HG03139 (cell line): ENCODE data around the gene ZMYND8.
"Not testable (repeated sequence)": the region's sequence is repeated elsewhere in the genome, so short reads cannot be mapped to it uniquely, and the experiment has no call there.

Source experiments
- ATAC-seq: cut with Tn5 transposase; IDR thresholded peaks from one replicate; pipeline ENCODE4 v1.9.1; 2021; ENCODE audit not compliant: unreplicated experiment

ZMYND8 gene

DNA sequence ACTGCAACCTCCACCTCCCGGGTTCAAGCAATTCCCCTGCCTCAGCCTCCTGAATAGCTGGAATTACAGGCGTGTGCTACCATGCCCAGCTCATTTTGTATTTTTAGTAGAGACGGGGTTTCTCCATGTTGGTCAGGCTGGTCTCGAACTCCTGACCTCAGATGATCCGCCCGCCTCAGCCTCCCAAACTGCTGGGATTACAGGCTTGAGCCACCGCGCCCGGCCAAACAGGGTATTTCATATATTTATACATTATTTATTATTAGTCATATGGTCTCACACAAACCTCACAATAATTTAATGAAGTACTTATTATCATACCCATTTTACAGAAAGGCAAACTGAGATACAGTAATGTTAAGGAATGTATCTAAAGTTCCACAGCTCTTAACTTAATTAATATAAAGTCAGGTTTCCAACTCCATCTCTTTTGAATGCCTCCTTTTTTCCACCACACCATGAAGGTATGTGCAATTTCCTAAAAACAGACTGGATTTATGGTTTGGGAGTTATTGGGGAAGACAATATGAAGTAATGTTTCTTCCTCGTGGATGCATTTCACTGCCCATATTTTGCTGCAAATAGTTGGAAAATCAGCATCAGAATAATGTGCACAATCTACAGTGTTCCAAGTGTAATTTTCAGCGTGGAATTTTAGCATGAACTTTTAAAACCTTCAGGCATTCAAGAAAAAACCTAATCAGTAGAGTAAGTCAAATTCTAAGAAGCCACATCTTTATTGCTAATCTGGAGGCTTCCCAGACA, 65.7 kb downstream of the ZMYND8 start:
- no peak for ATAC-seq

DNA sequence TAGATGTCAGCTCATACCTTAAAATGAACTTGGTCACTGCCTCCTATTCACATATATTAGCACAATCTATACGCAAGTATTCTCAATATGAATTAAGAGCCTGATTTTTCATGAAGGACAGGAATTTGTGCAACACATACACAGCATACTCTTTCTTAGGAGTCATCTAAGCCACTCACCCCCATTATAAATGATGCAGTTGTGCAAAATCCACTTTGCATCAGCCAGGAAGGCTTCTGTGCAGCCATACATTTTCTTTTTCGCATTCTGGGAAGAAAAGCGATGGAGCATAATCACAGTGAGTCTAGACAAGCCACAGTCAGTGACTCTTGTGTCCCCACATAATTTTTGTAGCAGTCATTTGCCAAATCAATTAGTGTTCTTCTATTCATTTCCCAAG, 66.5 kb downstream of the ZMYND8 start:
- no peak for ATAC-seq

DNA sequence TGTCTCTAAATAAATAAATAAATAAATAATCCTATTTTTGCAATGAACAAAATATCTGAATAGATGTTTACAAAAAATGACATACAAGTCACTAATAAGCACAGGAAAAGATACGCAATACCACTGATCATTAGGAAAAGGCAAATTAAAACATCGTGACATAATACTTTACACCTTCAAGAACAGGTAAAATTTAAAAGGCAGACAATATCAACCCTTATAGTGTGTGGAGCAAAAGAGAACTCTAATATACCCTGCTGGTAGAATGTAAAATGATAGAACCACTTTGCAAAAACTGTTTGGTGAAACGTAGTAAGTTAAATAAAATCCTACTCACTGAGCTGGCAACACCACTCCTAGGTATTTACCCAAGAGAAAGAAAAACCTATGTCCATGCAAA, 67.4 kb downstream of the ZMYND8 start:
- no peak for ATAC-seq

DNA sequence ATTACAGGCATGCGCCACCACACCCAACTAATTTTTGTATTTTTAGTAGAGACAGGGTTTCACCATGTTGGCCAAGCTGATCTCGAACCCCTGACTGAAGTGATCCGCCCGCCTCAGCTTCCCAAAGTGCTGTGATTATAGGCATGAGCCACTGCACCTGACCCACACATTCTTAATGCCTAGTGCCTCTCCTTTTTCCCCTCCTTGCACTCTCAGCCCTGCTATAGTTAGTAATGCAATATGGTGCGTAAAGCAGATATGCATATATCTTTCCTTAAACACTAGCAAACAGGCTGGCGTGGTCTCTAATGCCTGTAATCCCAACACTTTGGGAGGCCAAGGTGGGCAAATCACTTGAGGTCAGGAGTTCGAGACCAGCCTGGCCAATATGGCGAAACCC, 68.0 kb downstream of the ZMYND8 start:
- not testable (repeated sequence) for ATAC-seq

DNA sequence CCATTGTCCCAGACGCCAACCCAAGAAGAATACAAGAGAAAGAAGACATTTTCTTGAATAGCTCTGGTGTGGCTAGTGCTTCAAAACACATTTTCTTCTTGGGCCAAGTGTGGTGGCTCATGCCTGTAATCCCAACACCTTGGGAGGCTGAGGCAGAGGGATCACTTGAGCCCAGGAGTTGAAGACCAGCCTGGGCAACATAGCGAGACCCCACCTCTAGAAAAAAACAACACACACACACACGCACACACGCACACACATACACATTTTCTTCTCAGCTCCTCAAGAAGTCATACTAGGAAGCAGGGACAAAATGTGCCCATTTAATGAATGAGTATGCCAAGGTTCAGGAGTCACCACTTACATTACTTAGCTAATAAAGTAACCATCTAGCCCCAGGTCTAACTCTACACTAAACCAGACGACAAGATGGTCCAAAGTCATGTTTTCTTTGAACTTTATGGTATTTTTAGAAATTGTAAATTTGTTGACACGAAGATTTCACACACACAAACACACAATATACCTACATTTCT, 68.8 kb downstream of the ZMYND8 start:
- ATAC-seq = no peak

DNA sequence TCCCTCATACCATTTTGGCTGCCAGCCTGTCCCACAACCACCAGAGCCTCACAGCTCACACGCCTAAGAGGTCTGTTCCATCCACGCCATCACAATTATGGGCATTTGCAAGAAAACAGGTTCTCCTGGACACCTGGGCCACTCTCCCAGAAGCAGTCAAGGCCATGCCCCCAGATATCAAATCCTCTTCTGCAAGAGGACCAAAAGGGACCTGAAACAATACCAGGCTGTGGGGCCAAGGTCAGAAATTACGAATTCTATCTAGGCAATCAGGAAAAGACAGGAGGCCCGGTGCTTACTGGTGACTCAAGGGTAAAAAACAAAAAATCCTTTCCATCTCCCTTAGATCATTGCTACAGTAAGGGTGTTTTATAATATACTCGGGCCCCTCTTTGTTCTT, 69.8 kb downstream of the ZMYND8 start:
- ATAC-seq = no peak

DNA sequence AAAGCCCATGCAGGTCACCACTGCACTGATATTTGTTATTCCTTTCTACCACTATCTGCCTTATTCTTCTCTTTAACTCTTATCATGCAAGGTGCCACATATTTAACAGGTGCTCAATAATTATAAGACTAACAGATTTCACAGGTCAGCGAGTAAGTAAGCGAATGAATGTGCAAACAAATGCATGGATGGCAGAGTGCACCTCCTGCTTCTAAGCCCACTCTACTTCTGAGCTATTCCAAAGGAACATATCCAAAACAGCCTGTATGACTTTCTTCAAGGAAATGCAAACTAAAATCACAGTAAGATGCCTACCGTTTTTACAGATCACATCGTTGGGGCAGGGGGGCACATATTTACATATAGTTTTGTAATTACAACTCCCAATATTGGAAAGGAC, 71.3 kb downstream of the ZMYND8 start:
- ATAC-seq = no peak

DNA sequence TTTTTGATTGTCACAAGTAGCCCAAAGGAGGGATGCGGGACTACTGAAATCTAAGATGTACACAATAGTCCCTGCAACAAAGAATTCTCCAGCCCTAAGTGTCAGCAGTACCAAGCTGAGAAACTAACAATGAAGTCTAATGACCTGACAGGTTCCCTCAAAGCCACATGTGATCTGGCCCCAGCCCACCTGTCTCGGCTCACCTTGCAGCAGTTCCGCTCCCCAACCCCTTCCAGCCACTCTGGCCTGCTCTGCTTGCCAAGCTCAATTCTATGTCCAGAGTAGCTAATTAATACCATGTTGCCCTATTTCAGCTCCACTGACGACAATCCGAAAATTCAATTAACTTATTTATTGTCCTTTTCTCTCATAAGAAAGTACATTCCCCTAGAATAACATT, 72.1 kb downstream of the ZMYND8 start:
- no peak for ATAC-seq

DNA sequence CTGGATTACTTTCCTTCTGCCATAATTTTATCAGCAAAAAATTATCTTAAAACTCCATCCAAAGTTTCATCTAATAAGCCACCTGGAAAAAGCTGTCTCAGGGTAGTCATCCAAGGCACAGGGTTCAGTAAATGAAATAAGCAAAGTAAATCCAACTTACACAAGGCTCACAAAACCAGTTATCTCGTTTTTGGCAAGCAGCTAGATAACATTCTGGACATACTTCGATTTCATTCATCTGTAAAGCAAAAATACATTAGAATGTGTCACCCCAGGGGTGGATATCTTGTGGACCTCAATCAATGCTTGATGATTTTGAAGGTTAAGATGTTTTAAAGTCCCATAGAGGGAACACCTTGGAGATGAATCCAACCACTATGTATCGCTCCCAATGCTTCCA, 73.1 kb downstream of the ZMYND8 start:
- ATAC-seq = no peak

DNA sequence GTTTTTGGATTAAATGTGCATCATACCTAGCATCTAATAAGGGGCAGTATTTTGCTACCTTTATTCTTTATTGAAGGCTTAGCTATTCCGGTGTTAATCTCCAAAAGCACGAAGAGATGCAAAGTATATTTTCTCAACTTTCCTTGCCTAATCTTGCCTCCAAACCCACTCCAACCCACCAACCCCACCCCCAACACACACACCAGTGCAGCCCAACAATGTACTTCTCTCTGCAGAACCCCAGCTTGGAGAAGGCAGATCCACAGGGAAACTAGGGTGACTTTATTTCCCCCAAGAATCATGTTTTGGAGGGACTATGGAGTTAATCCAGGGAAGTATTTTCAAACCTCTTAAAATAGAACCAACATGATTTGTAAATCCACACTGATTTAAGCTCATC, 73.6 kb downstream of the ZMYND8 start:
- ATAC-seq = no peak

DNA sequence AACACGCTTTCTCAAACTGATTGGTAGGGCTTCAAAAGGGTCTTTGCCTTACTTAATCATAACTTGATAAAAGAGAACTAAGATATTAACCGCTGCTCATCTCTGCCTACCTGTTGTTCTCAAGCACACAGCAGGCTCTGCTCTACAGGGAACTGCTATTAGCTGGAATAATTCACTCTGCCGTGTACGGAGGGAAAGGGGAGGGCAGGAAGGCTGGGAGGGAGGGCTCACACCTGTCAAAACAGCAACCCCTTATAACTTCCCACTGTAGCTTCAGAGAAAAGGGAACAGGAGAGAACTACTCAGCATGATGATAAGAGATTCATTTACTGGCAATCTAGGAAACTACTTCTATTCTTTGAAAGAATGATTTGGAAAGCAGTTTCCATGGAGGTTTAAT, 75.1 kb downstream of the ZMYND8 start:
- no peak for ATAC-seq

DNA sequence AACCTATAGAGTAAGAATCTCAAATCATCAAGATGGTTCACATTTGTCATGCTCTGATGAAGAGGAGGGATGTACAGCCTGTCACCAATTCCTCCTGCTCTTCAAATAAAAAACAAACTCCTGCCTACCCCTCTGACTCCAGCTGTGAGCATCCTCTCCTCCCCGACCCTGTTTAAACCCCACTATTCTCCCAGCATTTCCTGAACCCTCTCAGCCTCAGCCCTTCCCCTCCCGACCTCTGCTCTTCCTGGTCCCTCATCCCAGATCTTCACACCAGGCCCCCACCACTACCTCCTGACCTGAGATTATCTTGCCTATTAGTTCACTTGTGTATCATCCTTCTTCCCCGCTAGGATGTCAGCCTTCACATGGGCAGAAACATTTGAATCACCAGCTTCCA, 75.8 kb downstream of the ZMYND8 start:
- no peak for ATAC-seq

DNA sequence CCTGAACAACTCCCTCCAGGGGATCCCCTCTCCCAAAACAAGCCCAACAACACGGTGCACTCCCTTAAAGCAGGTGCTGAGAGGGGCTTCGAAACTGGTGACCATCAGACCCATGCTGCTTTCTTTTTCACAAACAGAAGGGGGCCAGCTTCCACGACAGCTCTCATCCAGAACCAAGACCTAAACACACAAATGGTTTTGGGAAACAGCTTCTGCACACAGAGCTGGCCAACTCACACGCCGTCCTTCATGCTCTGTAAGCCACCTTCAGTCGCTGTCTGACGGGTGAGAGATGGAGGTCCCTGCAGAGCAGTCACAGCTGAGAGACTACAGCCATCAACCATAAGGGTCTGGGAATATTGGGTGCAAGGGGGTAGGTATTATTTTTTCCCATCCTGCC, 76.3 kb downstream of the ZMYND8 start:
- ATAC-seq = no peak

DNA sequence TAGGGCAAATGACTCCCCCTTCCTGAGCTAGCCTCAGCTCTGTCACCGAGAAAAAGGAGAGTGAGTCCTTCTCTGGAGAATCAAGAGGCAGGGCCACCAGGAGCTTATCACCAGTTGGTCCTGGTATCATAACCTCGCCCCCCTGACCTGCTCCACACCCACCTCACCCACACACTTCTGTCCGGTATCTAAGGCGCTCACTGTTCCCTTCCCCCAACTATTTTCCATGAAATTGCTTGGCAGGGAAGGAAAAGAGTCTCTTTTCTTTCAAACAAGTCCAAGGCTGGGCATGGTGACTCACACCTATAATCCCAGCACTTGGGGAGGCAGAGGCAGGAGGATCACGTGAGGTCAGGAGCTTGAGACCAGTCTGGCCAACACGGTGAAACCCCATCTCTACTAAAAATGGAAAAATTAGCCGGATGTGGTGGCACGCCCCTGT, 77.6 kb downstream of the ZMYND8 start:
- no peak for ATAC-seq

DNA sequence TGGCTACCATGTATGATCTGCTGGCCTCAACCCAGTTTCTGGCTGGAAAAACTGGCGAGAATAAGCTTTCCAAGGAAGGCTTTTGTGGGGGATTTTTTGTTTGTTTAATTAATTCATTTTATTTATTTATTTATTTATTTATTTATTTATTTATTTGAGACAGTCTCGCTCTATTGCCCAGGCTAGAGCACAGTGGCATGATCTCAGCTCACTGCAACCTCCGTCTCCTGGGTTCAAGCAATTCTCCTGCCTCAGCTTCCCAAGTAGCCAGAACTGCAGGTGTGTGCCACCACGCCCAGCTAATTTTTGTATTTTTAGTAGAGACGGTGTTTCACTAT, 79.0 kb downstream of the ZMYND8 start:
- ATAC-seq = not testable (repeated sequence)

DNA sequence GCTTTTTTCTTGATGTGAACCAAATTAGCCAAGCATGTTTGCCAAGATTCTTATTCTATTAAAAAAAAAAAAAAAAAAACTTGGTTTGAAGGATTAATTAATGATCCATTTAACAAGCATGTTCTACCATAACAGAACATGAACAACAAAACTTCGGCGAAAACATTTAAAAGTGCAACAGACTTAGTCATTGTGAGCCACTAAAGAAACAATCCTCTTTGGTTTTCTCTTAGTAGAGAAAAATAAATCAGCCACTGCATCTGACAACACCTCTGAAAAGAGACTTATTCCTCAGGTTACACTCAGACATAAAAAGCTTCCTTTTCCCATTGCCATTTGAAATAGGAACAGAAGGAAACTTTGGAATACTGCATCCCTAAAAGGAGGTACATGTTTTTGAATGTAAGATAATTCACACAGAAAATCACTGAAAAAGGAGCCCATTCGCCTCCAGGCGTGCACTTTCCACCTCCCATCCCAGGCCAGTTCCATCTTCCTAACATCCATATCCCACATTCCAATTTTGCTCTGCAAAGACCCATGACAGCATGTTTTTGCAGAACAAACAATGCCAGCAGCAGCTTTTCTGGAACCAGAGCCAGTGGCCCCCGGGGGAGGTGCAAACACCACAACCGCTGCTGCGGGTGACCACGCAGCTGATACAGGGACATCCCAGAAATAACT, 79.5 kb downstream of the ZMYND8 start:
- no peak for ATAC-seq

DNA sequence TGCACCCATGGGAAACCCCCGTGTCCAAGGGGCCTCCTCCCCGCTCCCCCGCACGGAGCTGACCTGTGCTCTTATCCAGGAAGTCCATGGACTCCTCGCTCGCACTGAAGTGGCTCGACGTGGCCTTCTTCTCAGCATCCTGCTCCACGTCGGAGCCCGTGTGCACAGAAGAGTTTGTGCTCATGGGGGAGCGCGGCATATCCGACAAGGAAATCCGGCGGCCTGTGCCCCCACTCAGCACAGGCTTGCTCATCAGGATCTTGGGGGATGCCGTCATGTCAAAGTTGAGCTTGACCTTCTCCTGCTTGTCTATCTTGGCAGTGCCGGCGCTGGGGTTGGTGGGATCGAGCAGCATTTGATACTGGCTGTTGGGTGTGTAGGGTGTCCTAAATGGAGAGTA, 80.2 kb downstream of the ZMYND8 start:
- ATAC-seq = no peak

DNA sequence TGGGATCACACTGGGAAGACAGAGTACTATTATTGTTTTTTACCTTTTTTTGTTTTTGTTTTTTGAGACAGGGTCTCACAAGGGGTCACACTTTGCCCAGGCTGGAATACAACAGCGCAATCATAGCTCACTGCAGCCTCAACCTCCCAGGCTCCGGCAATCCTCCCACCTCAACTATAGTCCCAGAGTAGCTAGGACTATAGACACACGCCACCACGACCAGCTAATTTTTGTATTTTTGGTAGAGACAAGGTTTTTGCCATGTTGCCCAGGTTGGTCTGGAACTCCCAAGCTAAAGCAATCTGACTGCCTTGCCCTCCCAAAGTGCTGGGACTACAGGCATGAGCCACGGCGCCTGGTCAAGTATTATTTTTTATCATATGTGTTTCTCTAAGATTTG, 81.0 kb downstream of the ZMYND8 start:
- ATAC-seq = no peak

DNA sequence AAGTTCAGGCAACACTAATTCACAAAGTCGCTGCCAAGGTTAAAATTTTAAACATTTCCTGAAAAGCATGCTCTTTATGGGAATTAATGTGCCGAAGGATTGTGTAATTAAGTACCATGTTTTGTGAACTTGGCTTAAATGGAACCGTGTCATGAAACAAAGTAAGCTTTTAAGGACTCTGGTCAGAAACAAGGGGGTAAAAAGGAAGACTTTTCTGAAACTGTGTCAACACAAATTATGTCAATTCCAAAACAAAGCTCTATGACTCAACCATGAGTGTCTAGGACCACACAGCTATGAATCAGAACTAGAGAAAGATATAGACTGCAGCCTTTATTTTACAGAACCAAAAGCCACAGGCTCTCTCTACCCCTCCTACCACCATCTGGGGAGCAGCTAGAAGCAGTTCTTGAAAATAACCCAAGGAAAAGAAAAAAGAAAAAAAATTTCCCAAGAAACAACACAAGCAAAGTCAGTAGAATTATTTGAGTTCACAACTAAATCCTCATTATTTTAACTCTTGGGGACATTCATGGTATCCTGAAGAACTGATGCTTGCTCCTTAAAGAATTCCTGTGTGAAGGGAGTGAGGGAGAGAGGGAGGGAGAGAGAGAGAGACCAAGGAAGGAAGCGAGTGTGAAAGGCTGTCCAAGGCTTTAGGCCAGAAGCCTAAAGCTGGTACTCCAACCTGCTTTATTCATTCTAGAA, 81.9 kb downstream of the ZMYND8 start:
- ATAC-seq = no peak

DNA sequence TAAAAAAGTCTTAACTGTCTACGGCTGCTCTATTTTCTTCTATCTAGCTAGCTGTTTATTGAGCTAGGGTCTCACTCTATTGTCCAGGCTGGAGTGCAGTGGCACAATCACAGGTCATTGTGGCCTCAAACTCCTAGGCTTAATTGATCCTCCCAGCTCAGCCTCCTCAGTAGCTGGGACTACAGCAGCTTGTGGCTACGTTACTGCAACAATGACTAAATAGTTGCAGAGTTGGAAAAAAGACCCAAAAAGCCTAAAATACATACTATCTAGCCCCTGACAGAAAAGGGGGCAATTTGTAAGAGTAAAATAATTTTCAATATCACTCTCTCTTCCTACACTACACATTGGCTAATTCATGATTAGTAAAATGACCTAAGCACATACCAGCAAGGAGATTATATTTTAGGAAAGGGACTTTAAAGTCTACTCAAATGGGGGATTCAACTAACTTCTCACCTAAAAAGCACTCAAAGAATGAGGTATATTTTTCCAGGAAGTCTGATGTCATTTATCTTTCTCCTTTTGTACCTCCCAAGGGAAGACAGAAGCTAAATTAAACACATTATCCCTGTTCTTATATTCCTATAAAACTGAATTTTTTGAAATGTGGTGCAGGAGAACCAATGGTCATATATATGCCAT, 82.8 kb downstream of the ZMYND8 start:
- no peak for ATAC-seq

DNA sequence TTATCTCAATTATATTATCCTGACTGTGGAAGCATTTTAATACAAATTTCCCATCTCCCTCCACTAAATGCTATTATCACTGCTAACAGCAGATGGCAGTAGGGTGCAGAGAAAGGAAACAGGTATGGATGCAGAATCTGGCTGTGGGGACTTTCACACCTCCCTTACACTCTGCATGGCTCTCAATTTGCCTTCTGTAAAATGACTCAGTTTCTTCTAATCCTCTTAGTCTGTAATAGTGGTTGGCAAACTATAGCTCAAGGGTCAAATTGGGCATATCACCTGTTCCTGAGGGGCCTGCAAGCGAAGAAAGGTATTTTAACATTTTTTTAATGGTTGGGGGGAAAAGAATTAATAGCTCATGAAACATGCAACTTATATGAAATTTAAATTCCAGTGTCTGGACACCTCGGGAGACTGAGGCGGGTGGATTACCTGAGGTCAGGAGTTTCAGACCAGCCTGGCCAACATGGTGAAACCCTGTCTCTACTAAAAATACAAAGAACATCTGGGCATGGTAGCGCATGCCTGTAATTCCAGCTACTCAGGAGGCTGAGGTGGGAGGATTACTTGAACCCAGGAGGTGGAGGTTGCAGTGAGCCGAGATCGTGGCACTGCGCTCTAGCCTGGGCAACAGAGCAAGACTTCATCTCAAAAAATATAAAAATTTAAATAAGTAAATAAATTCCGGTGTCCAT, 83.5 kb downstream of the ZMYND8 start:
- no peak for ATAC-seq
